ENCODE measurements around the gene FBN1. TPM values are rescaled to one million over a fixed set of nuclear protein-coding genes. Genes with fewer than 3 reads are reported as not detected.

FBN1 gene
- total RNA-seq, 4 donors from 2014 or later: 153 to 266 (median 203) TPM

GRCh38 chr15:48579945-48580671 is 65.4 kb downstream of the FBN1 start:
- H3K4me3 ChIP-seq: peak overlapping the region in 1 of 2 donors; percentile 4

GRCh38 chr15:48578965-48579364 is 66.5 kb downstream of the FBN1 start:
- Histone ChIP-seq H3K27ac (no peak overlapping the region), H3K4me3 (no peak overlapping the region), H3K9me3 (no peaks in the 10 kb centered on the region), H3K27me3 (no peaks in the 10 kb centered on the region), H3K36me3 (peaks cover 0 to under 1% of the 10 kb centered on the region in 2 donors), H3K4me1 (peaks cover 13 to 62% (median 17%) of the 10 kb centered on the region in 3 donors)
- WGBS, 2 donors (ENCODE audit: low coverage in 1 of 2): 44 to 71% methylated on average over 1 to 2 of the region's 2 CpGs
- ATAC-seq: no peak
- no peak for TF ChIP-seq POLR2AphosphoS5 (IDR thresholded peaks at IDR 0.05)
- TF ChIP-seq POLR2A (IDR thresholded peaks at IDR 0.05): no peak
- no peak for TF ChIP-seq EP300 (IDR thresholded peaks at IDR 0.05)
- TF ChIP-seq CTCF (IDR thresholded peaks at IDR 0.05): no peak

More at GRCh38 chr15:48579945-48580671, 65.4 kb downstream of the FBN1 start:
- H3K4me1 ChIP-seq: peaks cover 13 to 73% (median 17%) of the 10 kb centered on the region in 3 donors
- H3K27me3 ChIP-seq: no peaks in the 10 kb centered on the region
- 79 to 85% methylated on average over 5 to 7 of the region's 8 CpGs for WGBS, 2 donors (ENCODE audit: low coverage in 1 of 2)
- peak; percentile 29 for ATAC-seq
- H3K36me3 ChIP-seq: no peaks in the 10 kb centered on the region
- peak overlapping the region in 3 of 4 donors; percentile 20 to 49 (median 44) for H3K27ac ChIP-seq
- H3K9me3 ChIP-seq: no peaks in the 10 kb centered on the region
- no peak for TF ChIP-seq CTCF (IDR thresholded peaks at IDR 0.05)

- H3K27me3 ChIP-seq: no peaks in the 10 kb centered on the region
- no peak overlapping the region for H3K4me3 ChIP-seq
- H3K27ac ChIP-seq: no peak overlapping the region
- 73 to 74% methylated on average over 7 of the region's 7 CpGs for WGBS, 2 donors (ENCODE audit: low coverage in 1 of 2)
- H3K9me3 ChIP-seq: no peaks in the 10 kb centered on the region
- ATAC-seq: no peak
- peaks cover 13 to 53% (median 17%) of the 10 kb centered on the region in 3 donors for H3K4me1 ChIP-seq
- TF ChIP-seq POLR2A (IDR thresholded peaks at IDR 0.05) (no peak), EP300 (IDR thresholded peaks at IDR 0.05) (no peak), POLR2AphosphoS5 (IDR thresholded peaks at IDR 0.05) (no peak), CTCF (IDR thresholded peaks at IDR 0.05) (no peak)
- H3K36me3 ChIP-seq: peaks cover 0 to 5% of the 10 kb centered on the region in 2 donors
Measured at GRCh38 chr15:48577469-48577868, 68.0 kb downstream of the FBN1 start.

- Histone ChIP-seq H3K4me1 (peaks cover 7 to 33% (median 16%) of the 10 kb centered on the region in 3 donors), H3K9me3 (no peaks in the 10 kb centered on the region), H3K36me3 (peaks cover 0 to 5% of the 10 kb centered on the region in 2 donors), H3K27ac (no peak overlapping the region), H3K4me3 (no peak overlapping the region), H3K27me3 (no peaks in the 10 kb centered on the region)
- TF ChIP-seq POLR2AphosphoS5 (IDR thresholded peaks at IDR 0.05) (no peak), POLR2A (IDR thresholded peaks at IDR 0.05) (no peak), EP300 (IDR thresholded peaks at IDR 0.05) (no peak), CTCF (IDR thresholded peaks at IDR 0.05) (no peak)
- no peak for ATAC-seq
Measured at GRCh38 chr15:48574187-48574586, 71.3 kb downstream of the FBN1 start.

- 89% methylated on average over 3 of the region's 4 CpGs; no CpG with 5 or more reads in 1 of the 2 donors for WGBS, 2 donors (ENCODE audit: low coverage in 1 of 2)
- no peak overlapping the region for H3K27ac ChIP-seq
- H3K4me1 ChIP-seq: peaks cover 7 to 30% (median 14%) of the 10 kb centered on the region in 3 donors
- TF ChIP-seq POLR2AphosphoS5 (IDR thresholded peaks at IDR 0.05) (no peak), POLR2A (IDR thresholded peaks at IDR 0.05) (no peak), EP300 (IDR thresholded peaks at IDR 0.05) (no peak), CTCF (IDR thresholded peaks at IDR 0.05) (no peak)
- H3K9me3 ChIP-seq: no peaks in the 10 kb centered on the region
- H3K36me3 ChIP-seq: peaks cover 0 to 5% of the 10 kb centered on the region in 2 donors
- no peaks in the 10 kb centered on the region for H3K27me3 ChIP-seq
- ATAC-seq: no peak
- H3K4me3 ChIP-seq: no peak overlapping the region
Measured at GRCh38 chr15:48573780-48574179, 71.7 kb downstream of the FBN1 start.
